Activated CD4-positive, alpha-beta memory T cell treated with anti-CD3 and anti-CD28 coated beads for 36 hours (primary cell): ENCODE measurements around the gene PDLIM4. TPM values are rescaled to one million over a fixed set of nuclear protein-coding genes. Genes with fewer than 3 reads are reported as not detected.

ENCODE experiments used
- CTCF ChIA-PET: fragments of 350-600 bp; sonication (Branson Sonifier 250); formaldehyde crosslinking; loops from one replicate; lab custom pipeline; 2021; ENCODE audit warnings: antibody characterized with exemption, inconsistent platforms; lab: Charles Lee
- POLR2A ChIA-PET: fragments of 350-600 bp; sonication (Branson Sonifier 250); formaldehyde crosslinking; loops from one replicate; lab custom pipeline; 2021; ENCODE audit warnings: antibody characterized with exemption; lab: Charles Lee
- DNase-seq: peaks from one replicate; pipeline ENCODE4 v3.0.0-alpha.2; 2020
- H3K27ac Mint-ChIP-seq: one replicate; pipeline ENCODE4 v1.8.0; 2021; ENCODE audit warnings: mixed read lengths
- H3K27me3 Mint-ChIP-seq: one replicate; pipeline ENCODE4 v1.8.0; 2021; ENCODE audit warnings: mixed read lengths
- H3K36me3 Mint-ChIP-seq: one replicate; pipeline ENCODE4 v1.8.0; 2021; ENCODE audit warnings: mixed read lengths
- H3K4me1 Mint-ChIP-seq: one replicate; pipeline ENCODE4 v1.8.0; 2021; ENCODE audit warnings: low read depth, mixed read lengths
- H3K4me3 Mint-ChIP-seq: one replicate; pipeline ENCODE4 v1.8.0; 2021; ENCODE audit warnings: mild to moderate bottlenecking, mixed read lengths
- H3K9me3 Mint-ChIP-seq: one replicate; pipeline ENCODE4 v1.8.0; 2021; ENCODE audit warnings: mixed read lengths
- intact Hi-C: fragments of 100-400 bp; cut with micrococcal nuclease; formaldehyde crosslinking; loops from one replicate; pipeline ENCODE4 v1.15.1; 2023
- total RNA-seq, 2 experiments: library from RNA; stranded (reverse); gene quantifications; one replicate each; pipeline ENCODE4 v1.2.3, GENCODE V29; 2021

Gene PDLIM4
- total RNA-seq, 2 experiments from 2014 or later: not detected

GRCh38 chr5:132265336-132266030 is 8.0 kb downstream of the PDLIM4 start:
- H3K27me3 Mint-ChIP-seq: no peaks in the 10 kb centered on the region
- ChIA-PET POLR2A (no interaction called here), CTCF (interaction anchor here (1.2 kb wide), 1 partner anchor 27 kb away, joined by 3 read pairs; no protein-coding TSS in a partner anchor)
- no peaks in the 10 kb centered on the region for H3K36me3 Mint-ChIP-seq
- intact Hi-C loops: no loop called here
- peaks cover 5% of the 10 kb centered on the region for H3K4me1 Mint-ChIP-seq
- no peaks in the 10 kb centered on the region for H3K9me3 Mint-ChIP-seq
- DNase-seq: no peak
- H3K27ac Mint-ChIP-seq: no peak overlapping the region
- H3K4me3 Mint-ChIP-seq: no peak overlapping the region

- Mint-ChIP-seq H3K9me3 (no peaks in the 10 kb centered on the region), H3K4me3 (no peak overlapping the region), H3K36me3 (no peaks in the 10 kb centered on the region), H3K4me1 (no peaks in the 10 kb centered on the region), H3K27me3 (no peaks in the 10 kb centered on the region), H3K27ac (no peak overlapping the region)
- intact Hi-C loops: no loop called here
- ChIA-PET CTCF (no interaction called here), POLR2A (no interaction called here)
- no peak for DNase-seq
Observed at GRCh38 chr5:132266031-132266835, 8.7 kb downstream of the PDLIM4 start.

- intact Hi-C loops: no loop called here
Observed at GRCh38 chr5:132266836-132267160, 9.3 kb downstream of the PDLIM4 start.

GRCh38 chr5:132267166-132267739 is 9.8 kb downstream of the PDLIM4 start:
- no peak overlapping the region for H3K27ac Mint-ChIP-seq

More at GRCh38 chr5:132266836-132267160, 9.3 kb downstream of the PDLIM4 start:
- no peak overlapping the region for H3K4me3 Mint-ChIP-seq
- no peaks in the 10 kb centered on the region for H3K9me3 Mint-ChIP-seq
- peaks cover 2% of the 10 kb centered on the region for H3K27me3 Mint-ChIP-seq
- DNase-seq: no peak
- ChIA-PET CTCF (no interaction called here), POLR2A (no interaction called here)
- H3K27ac Mint-ChIP-seq: no peak overlapping the region
- no peaks in the 10 kb centered on the region for H3K36me3 Mint-ChIP-seq
- peaks cover 3% of the 10 kb centered on the region for H3K4me1 Mint-ChIP-seq

GRCh38 chr5:132267931-132268768 is 10.7 kb downstream of the PDLIM4 start:
- DNase-seq: no peak
- no peaks in the 10 kb centered on the region for H3K9me3 Mint-ChIP-seq
- intact Hi-C loops: no loop called here
- no peak overlapping the region for H3K4me3 Mint-ChIP-seq
- ChIA-PET POLR2A (no interaction called here), CTCF (interaction anchor here (0.9 to 1.3 kb wide), 2 partner anchors 203 to 233 kb away, joined by 3 to 4 read pairs; no protein-coding TSS in a partner anchor)
- H3K36me3 Mint-ChIP-seq: no peaks in the 10 kb centered on the region
- H3K4me1 Mint-ChIP-seq: peaks cover 8% of the 10 kb centered on the region
- H3K27ac Mint-ChIP-seq: no peak overlapping the region
- peaks cover 8% of the 10 kb centered on the region for H3K27me3 Mint-ChIP-seq

More at GRCh38 chr5:132267166-132267739, 9.8 kb downstream of the PDLIM4 start:
- Mint-ChIP-seq H3K27me3 (peaks cover 3% of the 10 kb centered on the region), H3K4me3 (no peak overlapping the region), H3K9me3 (no peaks in the 10 kb centered on the region), H3K36me3 (no peaks in the 10 kb centered on the region), H3K4me1 (peaks cover 3% of the 10 kb centered on the region)
- no peak for DNase-seq
- ChIA-PET CTCF (interaction anchor here (0.9 to 1.3 kb wide), 2 partner anchors 202 to 234 kb away, joined by 3 to 4 read pairs; no protein-coding TSS in a partner anchor), POLR2A (no interaction called here)
- intact Hi-C loops: no loop called here

GRCh38 chr5:132268769-132269551 is 11.5 kb downstream of the PDLIM4 start:
- Mint-ChIP-seq H3K36me3 (no peaks in the 10 kb centered on the region), H3K4me3 (no peak overlapping the region), H3K9me3 (no peaks in the 10 kb centered on the region), H3K4me1 (peaks cover 8% of the 10 kb centered on the region), H3K27ac (no peak overlapping the region), H3K27me3 (peaks cover 12% of the 10 kb centered on the region)
- ChIA-PET POLR2A (no interaction called here), CTCF (no interaction called here)
- intact Hi-C loops: no loop called here
- DNase-seq: no peak

- ChIA-PET CTCF (interaction anchor here (1.0 kb wide), 1 partner anchor 10 kb away, joined by 3 read pairs; no protein-coding TSS in a partner anchor), POLR2A (no interaction called here)
- intact Hi-C loops: loop anchor here (5.0 kb wide), 1 partner anchor 32 kb away; no protein-coding TSS in a partner anchor
- no peaks in the 10 kb centered on the region for H3K36me3 Mint-ChIP-seq
- DNase-seq: no peak
- peaks cover 8% of the 10 kb centered on the region for H3K4me1 Mint-ChIP-seq
- H3K27me3 Mint-ChIP-seq: peaks cover 12% of the 10 kb centered on the region
- H3K9me3 Mint-ChIP-seq: no peaks in the 10 kb centered on the region
- no peak overlapping the region for H3K27ac Mint-ChIP-seq
- no peak overlapping the region for H3K4me3 Mint-ChIP-seq
Observed at GRCh38 chr5:132269635-132270334, 12.3 kb downstream of the PDLIM4 start.

GRCh38 chr5:132270335-132270665 is 12.8 kb downstream of the PDLIM4 start:
- H3K27ac Mint-ChIP-seq: no peak overlapping the region
- intact Hi-C loops: loop anchor here (5.0 kb wide), 1 partner anchor 33 kb away; no protein-coding TSS in a partner anchor

GRCh38 chr5:132270706-132271105 is 13.2 kb downstream of the PDLIM4 start:
- no peak overlapping the region for H3K27ac Mint-ChIP-seq
- peaks cover 12% of the 10 kb centered on the region for H3K27me3 Mint-ChIP-seq
- intact Hi-C loops: loop anchor here (5.0 kb wide), 1 partner anchor 33 kb away; no protein-coding TSS in a partner anchor
- DNase-seq: no peak
- CTCF ChIA-PET: interaction anchor here (2.5 kb wide), 1 partner anchor 23 kb away, joined by 12 read pairs; the partner anchor contains the start of gene SLC22A4
- no peak overlapping the region for H3K4me3 Mint-ChIP-seq
- H3K36me3 Mint-ChIP-seq: no peaks in the 10 kb centered on the region
- no peaks in the 10 kb centered on the region for H3K9me3 Mint-ChIP-seq
- peaks cover 8% of the 10 kb centered on the region for H3K4me1 Mint-ChIP-seq
- POLR2A ChIA-PET: no interaction called here

More at GRCh38 chr5:132270335-132270665, 12.8 kb downstream of the PDLIM4 start:
- peaks cover 8% of the 10 kb centered on the region for H3K4me1 Mint-ChIP-seq
- no peak overlapping the region for H3K4me3 Mint-ChIP-seq
- H3K27me3 Mint-ChIP-seq: peaks cover 12% of the 10 kb centered on the region
- ChIA-PET CTCF (interaction anchor here (1.0 kb wide), 1 partner anchor 11 kb away, joined by 3 read pairs; no protein-coding TSS in a partner anchor), POLR2A (no interaction called here)
- H3K9me3 Mint-ChIP-seq: no peaks in the 10 kb centered on the region
- no peak for DNase-seq
- no peaks in the 10 kb centered on the region for H3K36me3 Mint-ChIP-seq
